HEK293 (cell line): Measurements from ENCODE around the gene ZNF8.

Source experiments
- ELK4 ChIP-seq: IDR thresholded peaks from 2 replicates; pipeline ENCODE4 v1.6.1; 2011; ENCODE audit warnings: mild to moderate bottlenecking, low read depth, low read length, borderline replicate concordance
- GLIS1 ChIP-seq: fragments of 450-650 bp; formaldehyde crosslinking; IDR thresholded peaks from 2 replicates; pipeline ENCODE4 v1.5.1; 2016; ENCODE audit warnings: missing biosample characterization, missing genetic modification characterization
- KLF16 ChIP-seq: fragments of 450-650 bp; formaldehyde crosslinking; IDR thresholded peaks from 2 replicates; pipeline ENCODE4 v1.5.1; 2017; ENCODE audit warnings: missing biosample characterization, missing genetic modification characterization
- MZF1 ChIP-seq: fragments of 450-650 bp; formaldehyde crosslinking; IDR thresholded peaks from 2 replicates; pipeline ENCODE4 v1.5.1; 2017; ENCODE audit warnings: missing biosample characterization, missing genetic modification characterization, borderline replicate concordance
- PRDM10 ChIP-seq: fragments of 450-650 bp; formaldehyde crosslinking; IDR thresholded peaks from 2 replicates; pipeline ENCODE4 v1.5.1; 2016; ENCODE audit warnings: missing biosample characterization, missing genetic modification characterization
- RBAK ChIP-seq: fragments of 450-650 bp; formaldehyde crosslinking; IDR thresholded peaks from 2 replicates; pipeline ENCODE4 v1.5.1; 2016; ENCODE audit warnings: missing biosample characterization, missing genetic modification characterization
- SP2 ChIP-seq: fragments of 450-650 bp; formaldehyde crosslinking; IDR thresholded peaks from 2 replicates; pipeline ENCODE4 v1.5.1; 2016; ENCODE audit warnings: missing biosample characterization, missing genetic modification characterization
- ZBTB1 ChIP-seq: fragments of 450-650 bp; formaldehyde crosslinking; IDR thresholded peaks from 2 replicates; pipeline ENCODE4 v1.5.1; 2016; ENCODE audit warnings: missing biosample characterization, missing genetic modification characterization
- ZBTB21 ChIP-seq: fragments of 450-650 bp; formaldehyde crosslinking; IDR thresholded peaks from 2 replicates; pipeline ENCODE4 v1.5.1; 2017; ENCODE audit warnings: missing biosample characterization, missing genetic modification characterization
- ZIC2 ChIP-seq: fragments of 450-650 bp; formaldehyde crosslinking; IDR thresholded peaks from 2 replicates; pipeline ENCODE4 v1.5.1; 2016; ENCODE audit warnings: missing biosample characterization, missing genetic modification characterization
- ZNF138 ChIP-seq: fragments of 450-650 bp; formaldehyde crosslinking; IDR thresholded peaks from 2 replicates; pipeline ENCODE4 v1.5.1; 2016; ENCODE audit warnings: missing biosample characterization, missing genetic modification characterization, borderline replicate concordance
- ZNF16 ChIP-seq: fragments of 450-650 bp; formaldehyde crosslinking; IDR thresholded peaks from 2 replicates; pipeline ENCODE4 v1.5.1; 2016; ENCODE audit warnings: low read depth, missing biosample characterization, missing genetic modification characterization
- ZNF174 ChIP-seq: fragments of 450-650 bp; formaldehyde crosslinking; IDR thresholded peaks from 2 replicates; pipeline ENCODE4 v1.5.0; 2017; ENCODE audit warnings: missing biosample characterization, mild to moderate bottlenecking, missing genetic modification characterization
- ZNF184 ChIP-seq: fragments of 450-650 bp; IDR thresholded peaks from 2 replicates; pipeline ENCODE4 v1.5.1; 2018; ENCODE audit warnings: missing biosample characterization, mild to moderate bottlenecking, missing genetic modification characterization
- ZNF223 ChIP-seq: fragments of 450-650 bp; formaldehyde crosslinking; IDR thresholded peaks from 2 replicates; pipeline ENCODE4 v1.5.1; 2016; ENCODE audit warnings: missing biosample characterization, missing genetic modification characterization
- ZNF366 ChIP-seq: fragments of 450-650 bp; formaldehyde crosslinking; conservative IDR thresholded peaks from 2 replicates; pipeline ENCODE4 v1.5.1; 2016; ENCODE audit warnings: missing biosample characterization, missing genetic modification characterization
- ZNF510 ChIP-seq: fragments of 450-650 bp; formaldehyde crosslinking; IDR thresholded peaks from 2 replicates; pipeline ENCODE4 v1.5.1; 2018; ENCODE audit warnings: mild to moderate bottlenecking, missing genetic modification characterization, missing biosample characterization; ENCODE audit not compliant: insufficient replicate concordance
- ZNF514 ChIP-seq: fragments of 450-650 bp; formaldehyde crosslinking; IDR thresholded peaks from 2 replicates; pipeline ENCODE4 v1.5.1; 2016; ENCODE audit warnings: missing biosample characterization, missing genetic modification characterization
- ZNF518A ChIP-seq: fragments of 450-650 bp; formaldehyde crosslinking; conservative IDR thresholded peaks from 2 replicates; pipeline ENCODE4 v1.5.1; 2016; ENCODE audit warnings: low read depth, missing biosample characterization, missing genetic modification characterization
- ZNF521 ChIP-seq: fragments of 450-650 bp; formaldehyde crosslinking; IDR thresholded peaks from 2 replicates; pipeline ENCODE4 v1.5.1; 2017; ENCODE audit warnings: missing biosample characterization, mild to moderate bottlenecking, missing genetic modification characterization
- ZNF670 ChIP-seq: fragments of 450-650 bp; formaldehyde crosslinking; IDR thresholded peaks from 2 replicates; pipeline ENCODE4 v1.5.1; 2016; ENCODE audit warnings: missing biosample characterization, missing genetic modification characterization, low read depth
- ZNF677 ChIP-seq: fragments of 450-650 bp; IDR thresholded peaks from 2 replicates; pipeline ENCODE4 v1.5.0; 2018; ENCODE audit warnings: missing biosample characterization, mild to moderate bottlenecking, missing genetic modification characterization, moderate library complexity
- ZNF704 ChIP-seq: fragments of 450-650 bp; formaldehyde crosslinking; IDR thresholded peaks from 2 replicates; pipeline ENCODE4 v1.5.1; 2016; ENCODE audit warnings: missing biosample characterization, missing genetic modification characterization
- ZNF76 ChIP-seq: fragments of 450-650 bp; formaldehyde crosslinking; IDR thresholded peaks from 2 replicates; pipeline ENCODE4; 2016; ENCODE audit warnings: low read depth, missing biosample characterization, missing genetic modification characterization, borderline replicate concordance
- ZNF777 ChIP-seq: fragments of 450-650 bp; formaldehyde crosslinking; IDR thresholded peaks from 2 replicates; pipeline ENCODE4 v1.5.1; 2017; ENCODE audit warnings: missing biosample characterization, missing genetic modification characterization, borderline replicate concordance
- ZSCAN5A ChIP-seq: fragments of 450-650 bp; formaldehyde crosslinking; IDR thresholded peaks from 2 replicates; pipeline ENCODE4 v1.5.1; 2016; ENCODE audit warnings: missing biosample characterization, missing genetic modification characterization

Gene ZNF8

GRCh38 chr19:58346961-58347929 is 68.5 kb downstream of the ZNF8 start (continued):
- TF ChIP-seq PRDM10 = 0 out of 2 replicates have a peak, but pooled peaks have one; percentile 36
- peak; percentile 69; the same call in 1 of the 2 replicates for TF ChIP-seq ZNF677 (tag by site-specific recombination)
- peak; percentile 90; the same call in 1 of the 2 replicates for TF ChIP-seq ZNF777 (tag by site-specific recombination)
- no peak for TF ChIP-seq ZNF16 (tag by site-specific recombination)
- no peak for TF ChIP-seq ZNF510 (tag by site-specific recombination)
- 0 out of 2 replicates have a peak, but pooled peaks have one; percentile 18 for TF ChIP-seq ZNF366 (tag by site-specific recombination)
- TF ChIP-seq ZNF518A (tag by site-specific recombination) = no peak
- no peak for TF ChIP-seq ZNF704 (tag by site-specific recombination)
- no peak for TF ChIP-seq ELK4
- no peak for TF ChIP-seq ZNF184 (tag by site-specific recombination)
- TF ChIP-seq ZBTB1 (tag by site-specific recombination) = no peak
- no peak for TF ChIP-seq ZNF174 (tag by site-specific recombination)
- TF ChIP-seq ZNF521 = no peak
- no peak for TF ChIP-seq ZNF223 (tag by site-specific recombination)
- no peak for TF ChIP-seq ZNF138 (tag by site-specific recombination)
- peak; percentile 60 for TF ChIP-seq KLF16 (tag by site-specific recombination)
- no peak for TF ChIP-seq MZF1
- TF ChIP-seq ZNF670 (tag by site-specific recombination) = no peak
- peak; percentile 65 for TF ChIP-seq ZIC2
- TF ChIP-seq ZBTB21 (tag by site-specific recombination) = no peak
- no peak for TF ChIP-seq ZNF514
- no peak for TF ChIP-seq ZSCAN5A (tag by site-specific recombination)
- no peak for TF ChIP-seq ZNF76 (tag by site-specific recombination)
- TF ChIP-seq GLIS1 = peak; percentile 56
- peak; percentile 30; the same call in 1 of the 2 replicates for TF ChIP-seq SP2
- TF ChIP-seq RBAK (tag by site-specific recombination) = no peak
